NB4 (cell line): ENCODE results near the gene APOBEC3B.
"Not testable (repeated sequence)": the region's sequence is repeated elsewhere in the genome, so short reads cannot be mapped to it uniquely, and the experiment has no call there.

Source experiments
- CTCF ChIP-seq: IDR thresholded peaks from one replicate; pipeline ENCODE4 v1.5.1; 2012; ENCODE audit warnings: low read depth, low read length
- MAX ChIP-seq: IDR thresholded peaks from 2 replicates; pipeline ENCODE4 v1.6.1; 2011; ENCODE audit warnings: low read depth, low read length
- POLR2A ChIP-seq: IDR thresholded peaks from 2 replicates; pipeline ENCODE4 v1.6.1; 2011; ENCODE audit warnings: mild to moderate bottlenecking; ENCODE audit not compliant: insufficient read length; ENCODE audit errors: extremely low read depth

- TF ChIP-seq CTCF, MAX, POLR2A: not testable (repeated sequence)
Observed at GRCh38 chr22:38980587-38980986, 1.6 kb upstream of the APOBEC3B start.
